ENCODE measurements around the gene TXNRD3. TPM values are rescaled to one million over a fixed set of nuclear protein-coding genes. Genes with fewer than 3 reads are reported as not detected.

TXNRD3 gene
- polyA plus RNA-seq, 2 of the 4 experiments (the other 2 are of a cell fraction) = 4.6 to 5.8 TPM

DNA sequence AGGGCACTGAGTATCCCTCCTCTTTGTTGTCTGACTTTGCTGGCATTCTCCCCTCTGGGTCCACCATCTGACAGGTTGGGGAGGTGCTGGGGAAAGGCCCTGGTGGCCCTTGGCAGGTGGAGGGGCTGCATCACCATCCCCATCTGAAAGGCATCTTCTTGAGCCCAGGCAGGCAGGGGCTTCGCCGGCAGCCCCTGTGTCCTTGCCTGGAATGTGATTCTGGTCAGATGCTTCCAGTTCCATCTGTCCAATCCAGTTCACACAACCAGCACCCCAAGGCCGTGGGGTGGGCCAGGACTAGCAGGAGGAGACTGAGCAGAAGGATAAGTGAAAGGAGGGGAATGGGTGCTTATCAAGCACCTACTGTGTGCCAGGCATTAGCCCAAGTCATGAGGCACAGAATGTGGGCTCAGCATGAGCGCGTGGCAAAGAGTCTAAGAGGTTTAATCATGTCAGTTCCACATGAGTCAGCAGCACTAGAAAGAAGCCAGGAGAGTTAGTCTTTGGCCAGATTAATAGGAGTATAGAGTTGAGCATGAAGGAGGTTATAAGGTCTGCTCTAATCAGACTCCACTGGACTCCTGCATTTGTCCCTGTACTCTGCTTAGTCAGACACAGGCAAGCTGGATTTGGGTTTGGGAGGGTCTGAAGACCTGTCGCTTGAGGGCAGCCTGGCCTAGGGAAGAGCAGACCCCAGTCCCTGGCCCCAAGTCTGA, 10.5 kb upstream of the TXNRD3 start:
- CTCF ChIA-PET = interaction anchor here (1.2 to 2.0 kb wide), 2 partner anchors 12 to 14 kb away, joined by 4 read pairs; no protein-coding TSS in a partner anchor
- FAIRE-seq = no peak
- Histone ChIP-seq H3K4me3 (no peak overlapping the region), H3K27ac (no peak overlapping the region), H3K9me3 (peaks cover 10% of the 10 kb centered on the region; the same call in 1 of the 3 replicates), H3K4me2 (no peak overlapping the region), H3K4me1 (no peaks in the 10 kb centered on the region)
- TF ChIP-seq CHD4 (IDR thresholded peaks at IDR 0.05; ENCODE audit: borderline replicate concordance) (no peak), EHMT2 (IDR thresholded peaks at IDR 0.05; ENCODE audit: low read depth) (no peak), PHF8 (IDR thresholded peaks at IDR 0.05; ENCODE audit: borderline replicate concordance, low read depth) (no peak), FOXS1 (CRISPR knock-in tag; IDR thresholded peaks at IDR 0.05) (no peak)
- TF ChIP-seq, protein P1, sequence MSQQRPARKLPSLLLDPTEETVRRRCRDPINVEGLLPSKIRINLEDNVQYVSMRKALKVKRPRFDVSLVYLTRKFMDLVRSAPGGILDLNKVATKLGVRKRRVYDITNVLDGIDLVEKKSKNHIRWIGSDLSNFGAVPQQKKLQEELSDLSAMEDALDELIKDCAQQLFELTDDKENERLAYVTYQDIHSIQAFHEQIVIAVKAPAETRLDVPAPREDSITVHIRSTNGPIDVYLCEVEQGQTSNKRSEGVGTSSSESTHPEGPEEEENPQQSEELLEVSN (IDR thresholded peaks at IDR 0.05; ENCODE audit: borderline replicate concordance, low read depth) = no peak
- POLR2A ChIA-PET = no interaction called here
- ATAC-seq = no peak
- WGBS (ENCODE audit: missing lambda C conversion rate) = 79% methylated on average over 3 of the region's 6 CpGs
- no peak for DNase-seq (ENCODE audit: low read depth in 1 of 2, low spot score in 1 of 2)

DNA sequence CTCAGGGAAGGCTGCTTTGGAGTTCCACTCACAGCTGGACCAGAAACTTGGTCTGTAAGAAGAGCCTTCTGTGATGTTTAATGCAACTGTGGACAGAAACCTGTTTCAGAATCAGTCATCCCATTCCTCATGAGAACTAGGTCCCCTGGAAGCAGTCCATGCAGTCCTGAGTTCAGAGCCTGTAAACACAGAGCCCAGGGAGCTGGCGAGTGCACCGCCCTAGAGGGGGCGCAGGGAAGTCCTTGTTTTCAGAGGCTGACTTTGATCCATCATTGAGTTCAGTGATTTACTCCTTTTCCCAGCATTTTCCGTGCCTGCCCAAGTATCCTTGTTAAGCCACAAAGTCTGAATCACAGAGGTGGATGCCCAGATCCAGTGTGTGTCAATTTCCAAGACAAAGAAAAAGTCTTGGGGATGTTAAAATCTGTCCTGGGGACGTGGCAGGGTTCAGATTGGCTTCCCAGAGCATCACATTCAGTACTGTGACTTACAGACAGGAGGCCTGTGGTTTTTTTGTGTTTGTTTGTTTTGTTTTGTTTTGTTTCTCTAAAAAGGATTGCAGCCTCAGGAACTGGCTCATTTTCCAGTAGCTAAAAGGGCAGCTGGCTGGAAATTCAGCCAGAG, 9.8 kb upstream of the TXNRD3 start:
- 17% methylated on average over 2 of the region's 5 CpGs for WGBS (ENCODE audit: missing lambda C conversion rate)
- no peaks in the 10 kb centered on the region for H3K4me1 ChIP-seq
- ChIA-PET CTCF (interaction anchor here (0.6 to 1.8 kb wide), 4 partner anchors 12 to 1974 kb away, joined by 3 to 6 read pairs (median 4); no protein-coding TSS in a partner anchor), POLR2A (no interaction called here)
- peaks cover 10% of the 10 kb centered on the region; the same call in 2 of the 3 replicates for H3K9me3 ChIP-seq
- no peak overlapping the region for H3K4me2 ChIP-seq
- FAIRE-seq (no peak), DNase-seq (ENCODE audit: low read depth in 1 of 2, low spot score in 1 of 2) (peak in 1 of 2 experiments; percentile 10), ATAC-seq (peak in 1 of 2 experiments; percentile 68; a peak in 3 of 6 replicates)
- H3K27ac ChIP-seq = no peak overlapping the region
- TF ChIP-seq NFE2L2 (conservative IDR thresholded peaks at IDR 0.05; ENCODE audit: low read length) = no peak
- no peak for TF ChIP-seq HEYL (CRISPR knock-in tag; IDR thresholded peaks at IDR 0.05)
- TF ChIP-seq, protein P2, sequence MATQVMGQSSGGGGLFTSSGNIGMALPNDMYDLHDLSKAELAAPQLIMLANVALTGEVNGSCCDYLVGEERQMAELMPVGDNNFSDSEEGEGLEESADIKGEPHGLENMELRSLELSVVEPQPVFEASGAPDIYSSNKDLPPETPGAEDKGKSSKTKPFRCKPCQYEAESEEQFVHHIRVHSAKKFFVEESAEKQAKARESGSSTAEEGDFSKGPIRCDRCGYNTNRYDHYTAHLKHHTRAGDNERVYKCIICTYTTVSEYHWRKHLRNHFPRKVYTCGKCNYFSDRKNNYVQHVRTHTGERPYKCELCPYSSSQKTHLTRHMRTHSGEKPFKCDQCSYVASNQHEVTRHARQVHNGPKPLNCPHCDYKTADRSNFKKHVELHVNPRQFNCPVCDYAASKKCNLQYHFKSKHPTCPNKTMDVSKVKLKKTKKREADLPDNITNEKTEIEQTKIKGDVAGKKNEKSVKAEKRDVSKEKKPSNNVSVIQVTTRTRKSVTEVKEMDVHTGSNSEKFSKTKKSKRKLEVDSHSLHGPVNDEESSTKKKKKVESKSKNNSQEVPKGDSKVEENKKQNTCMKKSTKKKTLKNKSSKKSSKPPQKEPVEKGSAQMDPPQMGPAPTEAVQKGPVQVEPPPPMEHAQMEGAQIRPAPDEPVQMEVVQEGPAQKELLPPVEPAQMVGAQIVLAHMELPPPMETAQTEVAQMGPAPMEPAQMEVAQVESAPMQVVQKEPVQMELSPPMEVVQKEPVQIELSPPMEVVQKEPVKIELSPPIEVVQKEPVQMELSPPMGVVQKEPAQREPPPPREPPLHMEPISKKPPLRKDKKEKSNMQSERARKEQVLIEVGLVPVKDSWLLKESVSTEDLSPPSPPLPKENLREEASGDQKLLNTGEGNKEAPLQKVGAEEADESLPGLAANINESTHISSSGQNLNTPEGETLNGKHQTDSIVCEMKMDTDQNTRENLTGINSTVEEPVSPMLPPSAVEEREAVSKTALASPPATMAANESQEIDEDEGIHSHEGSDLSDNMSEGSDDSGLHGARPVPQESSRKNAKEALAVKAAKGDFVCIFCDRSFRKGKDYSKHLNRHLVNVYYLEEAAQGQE (IDR thresholded peaks at IDR 0.05) = no peak
- TF ChIP-seq RARB (CRISPR knock-in tag; IDR thresholded peaks at IDR 0.05) = no peak
- no peak for TF ChIP-seq CEBPB (IDR thresholded peaks at IDR 0.05)
- TF ChIP-seq MAFK (IDR thresholded peaks at IDR 0.05; ENCODE audit: partially characterized antibody) = no peak
- TF ChIP-seq RFX5 (IDR thresholded peaks at IDR 0.05) = no peak
- TF ChIP-seq KDM5A (IDR thresholded peaks at IDR 0.05) = no peak
- TF ChIP-seq ZNF302 (CRISPR knock-in tag; IDR thresholded peaks at IDR 0.05) = no peak
- TF ChIP-seq HDAC2 (IDR thresholded peaks at IDR 0.05) = no peak
- TF ChIP-seq ESRRA (IDR thresholded peaks at IDR 0.05; ENCODE audit: borderline replicate concordance, low read length) = no peak
- TF ChIP-seq HOXA7 (CRISPR knock-in tag; IDR thresholded peaks at IDR 0.05) = no peak
- no peak for TF ChIP-seq PHF8 (IDR thresholded peaks at IDR 0.05; ENCODE audit: borderline replicate concordance, low read depth)
- TF ChIP-seq JUNB (IDR thresholded peaks at IDR 0.05) = no peak
- TF ChIP-seq FOSL2 (IDR thresholded peaks at IDR 0.05) = no peak
- TF ChIP-seq FOSL2 (CRISPR knock-in tag; IDR thresholded peaks at IDR 0.05) = no peak
- TF ChIP-seq MAZ (IDR thresholded peaks at IDR 0.05; ENCODE audit: borderline replicate concordance, low read depth, low read length) = no peak
- no peak for TF ChIP-seq CHD4 (IDR thresholded peaks at IDR 0.05; ENCODE audit: borderline replicate concordance)
- TF ChIP-seq, protein P3, sequence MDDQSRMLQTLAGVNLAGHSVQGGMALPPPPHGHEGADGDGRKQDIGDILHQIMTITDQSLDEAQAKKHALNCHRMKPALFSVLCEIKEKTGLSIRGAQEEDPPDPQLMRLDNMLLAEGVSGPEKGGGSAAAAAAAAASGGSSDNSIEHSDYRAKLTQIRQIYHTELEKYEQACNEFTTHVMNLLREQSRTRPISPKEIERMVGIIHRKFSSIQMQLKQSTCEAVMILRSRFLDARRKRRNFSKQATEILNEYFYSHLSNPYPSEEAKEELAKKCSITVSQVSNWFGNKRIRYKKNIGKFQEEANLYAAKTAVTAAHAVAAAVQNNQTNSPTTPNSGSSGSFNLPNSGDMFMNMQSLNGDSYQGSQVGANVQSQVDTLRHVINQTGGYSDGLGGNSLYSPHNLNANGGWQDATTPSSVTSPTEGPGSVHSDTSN (IDR thresholded peaks at IDR 0.05) = no peak
- H3K4me3 ChIP-seq = no peak overlapping the region
